NCI-H510A treated with DMSO at 0.1 percent for 48 hours (cell line): ENCODE results near the gene RHEBL1.

Experiments
- DNase-seq: peaks from one replicate; lab custom pipeline; 2025; lab: John Stamatoyannopoulos, UW

Gene RHEBL1

GRCh38 chr12:49019443-49020324 is 50.1 kb downstream of the RHEBL1 start:
- peak; percentile 41 for DNase-seq

DNA sequence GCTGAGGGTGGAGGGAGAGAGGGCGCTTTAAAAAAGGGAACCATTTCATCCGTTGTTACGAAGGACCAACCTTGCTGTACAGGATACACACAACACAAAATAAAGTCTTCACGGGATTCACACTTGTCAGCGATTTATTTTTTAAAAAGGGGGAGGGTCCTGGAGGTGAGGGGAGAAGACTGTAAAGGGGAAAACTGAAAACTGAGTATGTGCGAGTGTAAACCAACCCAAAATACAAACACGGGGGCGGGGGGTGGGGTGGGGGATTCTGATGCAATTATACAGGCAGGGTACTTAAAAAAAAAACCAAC is 50.7 kb downstream of the RHEBL1 start:
- no peak for DNase-seq

GRCh38 chr12:49018261-49019119 is 51.3 kb downstream of the RHEBL1 start, which contains the start of gene PRKAG1:
PRKAG1 (minus strand) TSS chr12:49018776; CDS start chr12:49018740, 36 bp downstream.
- peak; percentile 95 for DNase-seq

DNA sequence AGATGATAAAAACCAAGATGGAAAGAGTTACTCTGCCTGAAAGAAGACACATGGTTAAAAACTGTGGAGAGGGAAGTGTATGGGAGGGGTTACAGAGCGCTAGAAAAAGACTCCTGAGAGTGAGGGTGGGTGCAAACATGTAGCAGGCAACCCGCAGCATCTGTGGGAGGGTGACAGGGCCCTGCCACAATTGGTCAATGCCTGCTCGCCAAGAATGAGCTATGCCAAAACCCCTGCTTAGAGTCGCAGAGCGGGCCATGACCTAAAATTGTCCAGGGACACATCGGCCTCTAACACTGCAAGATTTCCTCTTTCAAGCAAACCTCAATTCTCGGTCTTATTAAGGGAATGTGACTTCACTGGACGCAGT is 51.9 kb downstream of the RHEBL1 start:
- DNase-seq, result no peak

DNA sequence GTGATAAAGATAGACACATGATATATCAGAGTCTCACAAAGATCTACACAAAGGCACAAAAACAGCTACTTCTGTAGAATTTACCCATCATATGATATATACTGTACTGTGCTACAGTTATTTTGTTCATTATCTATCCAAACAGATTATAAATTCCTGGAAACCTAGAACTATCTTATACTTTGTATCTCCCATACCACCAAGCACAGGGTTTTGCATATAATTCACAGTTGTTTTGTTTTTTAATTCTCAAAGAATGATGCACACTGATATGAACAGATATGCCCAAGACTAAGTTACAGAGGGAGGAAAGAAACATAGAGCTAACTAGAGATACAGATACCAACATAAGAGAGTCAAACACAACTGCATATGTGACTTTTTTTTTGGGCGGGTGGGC is 54.6 kb downstream of the RHEBL1 start:
- no peak for DNase-seq
